OCI-LY7 (cell line): ENCODE data around the gene ADAMTS16.

ENCODE experiments used
- CTCF ChIP-seq: fragments of 200-600 bp; sonication (generic); conservative IDR thresholded peaks from 2 replicates; pipeline ENCODE4 v1.5.1; 2014; ENCODE audit warnings: mild to moderate bottlenecking, antibody characterized with exemption, low read length, moderate library complexity, mixed read lengths
- EZH2phosphoT487 ChIP-seq: fragments of 200-600 bp; sonication (generic); IDR thresholded peaks from 2 replicates; pipeline ENCODE4 v1.6.1; 2018; ENCODE audit warnings: low read depth, borderline replicate concordance, mild to moderate bottlenecking, mixed run types, antibody characterized with exemption, low read length, moderate library complexity, mixed read lengths

DNA sequence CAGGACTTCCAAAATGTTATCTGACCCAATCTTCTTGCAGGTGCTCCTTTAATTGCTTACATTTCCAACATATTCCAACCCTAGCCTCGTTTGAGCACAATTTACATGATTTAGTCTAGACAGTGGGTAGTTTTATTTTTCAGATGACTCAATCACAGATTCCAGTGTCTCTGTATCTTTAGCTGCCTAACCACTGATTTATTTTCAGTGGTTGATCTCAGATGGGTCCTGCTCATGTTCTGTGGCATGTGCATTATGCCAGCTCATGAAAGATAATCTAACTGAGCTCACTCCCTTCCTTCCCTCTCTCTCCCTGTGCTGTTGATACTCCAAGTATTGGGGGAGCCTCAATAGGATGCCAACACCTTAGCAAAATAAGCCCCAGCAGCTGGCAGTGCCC is 176.2 kb downstream of the ADAMTS16 start:
- no peak for TF ChIP-seq CTCF
- TF ChIP-seq EZH2phosphoT487: no peak
